ENCODE results near the gene MEP1B. TPM values are rescaled to one million over a fixed set of nuclear protein-coding genes. Genes with fewer than 3 reads are reported as not detected.
"Not testable (repeated sequence)": the region's sequence is repeated elsewhere in the genome, so short reads cannot be mapped to it uniquely, and the experiment has no call there.

MEP1B gene
- 0.35 TPM for polyA plus RNA-seq

- Mint-ChIP-seq H3K36me3 (no peaks in the 10 kb centered on the region), H3K4me3 (no peak within 1 kb of the TSS), H3K27me3 (peaks cover 10% of the 10 kb centered on the region), H3K9me3 (peaks cover 4 to 9% (median 8%) of the 10 kb centered on the region in 3 donors), H3K4me1 (peaks cover 0 to 2% (median 0%) of the 10 kb centered on the region in 3 donors), H3K27ac (no peak within 1 kb of the TSS)
Observed at GRCh38 chr18:32189790-32190189, at the start of gene MEP1B. Gene MEP1B, plus strand, starts transcription at chr18:32190039. Its CDS starts 32 bp downstream, at chr18:32190071.

- Mint-ChIP-seq H3K36me3 (peaks cover 7% of the 10 kb centered on the region), H3K4me3 (no peak overlapping the region), H3K27ac (no peak overlapping the region), H3K4me1 (peaks cover 0 to 5% (median 5%) of the 10 kb centered on the region in 3 donors), H3K27me3 (peaks cover 2% of the 10 kb centered on the region), H3K9me3 (peaks cover 0 to 4% (median 2%) of the 10 kb centered on the region in 3 donors)
Observed at GRCh38 chr18:32148185-32148870, 41.5 kb upstream of the MEP1B start.

DNA sequence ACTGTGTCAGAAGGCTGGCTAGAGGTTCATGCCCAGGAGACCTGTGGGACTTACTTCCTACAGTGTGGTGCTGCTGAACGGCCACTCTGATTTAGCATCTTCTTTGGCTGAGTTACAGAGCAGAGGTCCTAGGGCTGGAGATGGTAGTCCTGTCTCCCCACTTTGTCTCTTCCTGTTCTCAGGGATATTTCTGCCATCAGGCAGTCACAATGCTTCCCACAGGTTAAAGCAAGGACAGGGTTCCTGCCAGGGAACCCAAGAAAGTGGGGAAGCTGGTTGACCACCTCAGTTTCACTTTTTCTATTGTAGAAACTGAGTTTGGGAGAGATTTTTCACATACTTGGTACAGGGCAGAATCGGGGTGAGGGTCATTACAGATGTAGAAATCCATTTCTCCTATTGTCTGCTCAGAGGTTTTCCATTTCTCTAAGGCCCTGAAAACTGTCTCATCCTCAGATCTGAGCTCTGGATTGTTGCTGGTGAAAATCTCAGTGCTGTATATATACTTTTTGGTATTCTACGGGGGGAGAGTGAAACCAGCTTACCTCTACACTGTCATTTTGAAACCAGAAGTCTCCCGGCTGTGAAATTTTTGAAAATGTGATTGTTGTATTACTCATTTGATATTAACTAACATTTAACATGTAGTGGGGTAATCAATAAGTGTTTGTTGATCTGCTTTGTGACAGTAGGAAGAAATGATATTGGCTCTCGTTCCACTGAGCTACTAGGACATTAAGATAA, 37.0 kb upstream of the MEP1B start:
- no peak overlapping the region for H3K27ac Mint-ChIP-seq
- peak overlapping the region in 1 of 4 donors; percentile 47 for H3K4me3 Mint-ChIP-seq
- peaks cover 7% of the 10 kb centered on the region for H3K36me3 Mint-ChIP-seq
- H3K4me1 Mint-ChIP-seq = peaks cover 0 to 6% (median 6%) of the 10 kb centered on the region in 3 donors
- H3K27me3 Mint-ChIP-seq = peaks cover 4% of the 10 kb centered on the region
- peaks cover 2 to 4% (median 2%) of the 10 kb centered on the region in 3 donors for H3K9me3 Mint-ChIP-seq

DNA sequence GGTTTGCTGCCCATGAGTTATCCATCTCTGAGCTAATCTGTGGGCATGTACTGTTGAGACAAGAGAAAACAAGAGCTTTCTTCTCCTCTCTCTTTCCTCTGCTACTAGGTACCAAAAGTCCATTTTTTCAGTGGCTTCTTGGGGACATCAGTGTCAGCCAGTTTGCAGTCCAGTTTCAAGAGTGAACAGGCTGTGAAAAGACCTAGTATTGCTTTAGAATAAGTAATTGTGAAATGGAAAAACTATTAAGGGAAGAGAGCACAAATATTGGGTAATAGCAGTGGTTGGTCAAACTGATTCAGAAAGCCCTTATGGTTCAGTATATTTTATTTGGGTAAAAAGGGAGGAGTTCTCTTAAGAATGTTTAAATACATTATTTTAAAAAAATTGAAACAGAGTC, 33.0 kb upstream of the MEP1B start:
- H3K9me3 Mint-ChIP-seq = peaks cover 0 to 2% (median 2%) of the 10 kb centered on the region in 3 donors
- peaks cover 0 to 11% (median 9%) of the 10 kb centered on the region in 3 donors for H3K4me1 Mint-ChIP-seq
- peaks cover 6% of the 10 kb centered on the region for H3K27me3 Mint-ChIP-seq
- H3K36me3 Mint-ChIP-seq = peaks cover 6% of the 10 kb centered on the region
- no peak overlapping the region for H3K4me3 Mint-ChIP-seq
- H3K27ac Mint-ChIP-seq = no peak overlapping the region

GRCh38 chr18:32157580-32157979, 32.3 kb upstream of the MEP1B start:
- Mint-ChIP-seq H3K4me3 (peak overlapping the region in 1 of 4 donors; percentile 87), H3K27ac (no peak overlapping the region), H3K4me1 (peaks cover 0 to 11% (median 9%) of the 10 kb centered on the region in 3 donors), H3K27me3 (peaks cover 6% of the 10 kb centered on the region), H3K9me3 (peaks cover 0 to 2% (median 0%) of the 10 kb centered on the region in 3 donors), H3K36me3 (peaks cover 4% of the 10 kb centered on the region)

GRCh38 chr18:32158108-32158624, 31.7 kb upstream of the MEP1B start:
- Mint-ChIP-seq H3K9me3 (peaks cover 0 to 2% (median 0%) of the 10 kb centered on the region in 3 donors), H3K4me3 (peak overlapping the region in 3 of 4 donors; percentile 22 to 87 (median 82)), H3K27me3 (peaks cover 4% of the 10 kb centered on the region), H3K4me1 (peaks cover 0 to 8% (median 5%) of the 10 kb centered on the region in 3 donors), H3K36me3 (peaks cover 2% of the 10 kb centered on the region), H3K27ac (no peak overlapping the region)

- H3K4me3 Mint-ChIP-seq = peak overlapping the region in 2 of 4 donors; percentile 82 to 87
- not testable (repeated sequence) for H3K27ac Mint-ChIP-seq, H3K9me3 Mint-ChIP-seq, H3K36me3 Mint-ChIP-seq, H3K27me3 Mint-ChIP-seq, H3K4me1 Mint-ChIP-seq
Observed at GRCh38 chr18:32158631-32159030, 31.2 kb upstream of the MEP1B start.

DNA sequence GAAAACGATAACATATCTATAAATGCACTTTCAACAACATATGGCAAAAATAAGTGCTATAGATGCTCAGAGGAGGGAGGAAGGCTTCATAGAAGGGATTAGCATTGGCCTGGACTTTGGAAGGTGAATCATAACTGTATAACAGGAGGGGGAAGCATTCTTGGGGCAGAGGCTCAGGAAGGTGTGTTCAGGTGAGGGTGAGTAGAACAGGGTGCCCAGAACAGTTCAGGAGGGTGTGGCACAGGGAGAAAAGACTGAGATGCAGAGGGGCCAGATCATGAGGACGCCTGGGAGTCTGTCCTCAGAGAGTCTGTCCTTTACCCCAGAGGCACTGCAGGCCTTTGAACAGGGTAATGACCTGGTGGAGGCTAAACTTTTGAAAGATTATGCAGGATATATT, 29.3 kb upstream of the MEP1B start:
- H3K27me3 Mint-ChIP-seq = peaks cover 4% of the 10 kb centered on the region
- H3K4me1 Mint-ChIP-seq = peaks cover 0 to 6% (median 4%) of the 10 kb centered on the region in 3 donors
- H3K36me3 Mint-ChIP-seq = no peaks in the 10 kb centered on the region
- H3K9me3 Mint-ChIP-seq = no peaks in the 10 kb centered on the region
- no peak overlapping the region for H3K4me3 Mint-ChIP-seq
- H3K27ac Mint-ChIP-seq = no peak overlapping the region

DNA sequence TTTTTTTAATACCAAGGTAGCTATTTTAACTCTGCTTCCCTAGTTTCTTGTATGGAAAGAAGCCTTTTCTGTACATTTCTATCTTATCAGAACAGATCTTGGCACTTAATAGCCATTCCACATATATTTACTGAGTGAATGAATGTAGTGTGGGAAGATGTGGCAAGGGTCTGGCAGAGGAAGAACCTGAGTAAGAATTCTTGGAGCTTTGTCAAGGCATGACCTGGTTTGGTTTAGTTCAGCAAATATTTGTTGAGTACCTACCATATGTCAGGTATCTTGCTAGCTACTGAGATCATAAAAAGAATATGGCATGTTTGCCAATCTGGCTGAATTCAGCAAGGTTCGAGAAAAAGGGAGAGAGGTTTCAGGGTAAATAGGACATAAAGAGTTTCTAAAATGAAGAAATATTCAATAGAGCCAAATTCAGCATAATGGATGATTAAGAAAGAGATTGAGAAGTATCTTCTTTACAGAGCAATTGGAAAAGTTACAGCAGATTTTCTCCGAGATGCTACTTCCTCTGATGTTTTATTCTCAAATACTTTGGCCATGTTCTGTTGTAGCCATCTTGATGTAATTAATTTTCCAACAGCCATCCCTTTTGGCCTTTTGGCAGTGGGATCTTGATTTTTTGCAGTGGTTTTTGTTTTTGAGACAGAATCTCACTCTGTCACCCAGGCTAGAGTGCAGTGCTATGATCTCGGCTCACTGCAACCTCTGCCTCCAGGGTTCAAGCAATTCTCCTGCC, 21.7 kb upstream of the MEP1B start:
- H3K27ac Mint-ChIP-seq = no peak overlapping the region
- peaks cover 0 to 2% (median 0%) of the 10 kb centered on the region in 3 donors for H3K9me3 Mint-ChIP-seq
- H3K4me3 Mint-ChIP-seq = no peak overlapping the region
- H3K36me3 Mint-ChIP-seq = peaks cover 2% of the 10 kb centered on the region
- peaks cover 0 to 1% (median 0%) of the 10 kb centered on the region in 3 donors for H3K4me1 Mint-ChIP-seq
- peaks cover 3% of the 10 kb centered on the region for H3K27me3 Mint-ChIP-seq

- Mint-ChIP-seq H3K27ac (no peak overlapping the region), H3K4me3 (no peak overlapping the region), H3K9me3 (peaks cover 0 to 2% (median 0%) of the 10 kb centered on the region in 3 donors), H3K36me3 (peaks cover 2% of the 10 kb centered on the region), H3K4me1 (peaks cover 0 to 1% (median 0%) of the 10 kb centered on the region in 3 donors), H3K27me3 (peaks cover 1% of the 10 kb centered on the region)
Observed at GRCh38 chr18:32173654-32174053, 16.2 kb upstream of the MEP1B start.

GRCh38 chr18:32174719-32175118, 15.1 kb upstream of the MEP1B start:
- peaks cover 2% of the 10 kb centered on the region for H3K36me3 Mint-ChIP-seq
- no peak overlapping the region for H3K27ac Mint-ChIP-seq
- no peaks in the 10 kb centered on the region for H3K9me3 Mint-ChIP-seq
- peaks cover 1% of the 10 kb centered on the region for H3K27me3 Mint-ChIP-seq
- H3K4me1 Mint-ChIP-seq = peaks cover 0 to 1% (median 0%) of the 10 kb centered on the region in 3 donors
- H3K4me3 Mint-ChIP-seq = no peak overlapping the region

- H3K27ac Mint-ChIP-seq = no peak overlapping the region
- peaks cover 2% of the 10 kb centered on the region for H3K36me3 Mint-ChIP-seq
- H3K27me3 Mint-ChIP-seq = peaks cover 1% of the 10 kb centered on the region
- H3K9me3 Mint-ChIP-seq = no peaks in the 10 kb centered on the region
- no peak overlapping the region for H3K4me3 Mint-ChIP-seq
- peaks cover 0 to 1% (median 0%) of the 10 kb centered on the region in 3 donors for H3K4me1 Mint-ChIP-seq
Observed at GRCh38 chr18:32175265-32175664, 14.6 kb upstream of the MEP1B start.

DNA sequence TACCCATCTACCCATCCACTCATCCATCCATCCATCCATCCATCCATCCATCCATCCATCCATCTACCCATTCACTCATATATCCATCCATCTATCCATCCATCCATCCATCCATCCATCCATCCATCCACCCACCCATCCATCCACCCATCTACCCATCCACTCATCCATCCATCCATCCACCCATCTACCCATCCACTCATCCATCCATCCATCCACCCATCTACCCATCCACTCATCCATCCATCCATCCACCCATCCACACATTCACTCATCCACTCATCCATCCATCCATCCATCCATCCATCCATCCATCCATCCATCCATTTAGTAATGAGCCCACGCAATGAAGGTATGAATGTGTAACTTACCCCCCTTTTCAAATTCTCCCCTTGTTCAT, 13.1 kb upstream of the MEP1B start:
- not testable (repeated sequence) for H3K27me3 Mint-ChIP-seq, H3K9me3 Mint-ChIP-seq, H3K27ac Mint-ChIP-seq, H3K4me3 Mint-ChIP-seq, H3K36me3 Mint-ChIP-seq, H3K4me1 Mint-ChIP-seq

DNA sequence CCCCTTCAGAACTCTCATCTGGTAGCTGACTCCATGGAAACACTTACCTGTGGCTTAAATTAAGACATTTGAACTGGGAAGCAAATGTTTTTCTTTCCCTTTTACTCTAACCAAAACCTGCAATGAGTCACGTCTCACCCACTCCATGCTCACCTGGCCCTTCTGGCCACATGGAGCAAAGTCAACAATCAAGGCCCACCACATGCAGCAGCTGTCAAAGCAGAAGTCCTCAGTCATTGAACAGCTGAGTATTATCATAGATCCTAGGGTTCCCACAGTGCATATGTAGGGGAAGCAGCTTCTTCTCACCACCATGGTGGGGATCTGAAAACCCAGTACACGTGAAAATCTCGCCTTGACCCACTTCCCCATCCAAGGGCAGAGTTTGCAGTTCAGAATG, 12.3 kb upstream of the MEP1B start:
- H3K9me3 Mint-ChIP-seq = no peaks in the 10 kb centered on the region
- peaks cover 3% of the 10 kb centered on the region for H3K36me3 Mint-ChIP-seq
- no peaks in the 10 kb centered on the region for H3K27me3 Mint-ChIP-seq

DNA sequence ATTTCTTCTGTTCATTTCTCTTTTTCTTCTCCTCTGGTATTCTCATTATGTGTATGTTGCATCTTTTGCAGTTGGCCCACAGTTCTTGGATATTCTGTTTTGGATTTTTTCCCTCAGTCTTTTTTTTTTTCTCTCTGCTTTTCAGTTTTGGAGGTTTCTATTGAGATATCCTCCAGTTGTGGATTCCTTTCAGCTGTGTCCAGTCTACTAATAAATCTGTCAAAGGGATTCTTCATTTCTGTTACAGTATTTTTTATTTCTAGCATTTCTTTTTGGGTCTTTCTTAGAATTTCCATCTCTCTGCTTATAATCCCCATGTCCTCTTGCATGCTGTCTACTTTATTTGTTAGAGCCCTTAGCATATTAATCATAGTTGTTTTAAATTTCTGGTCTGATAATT, 6.3 kb upstream of the MEP1B start:
- H3K27ac Mint-ChIP-seq = no peak overlapping the region
- peaks cover 3% of the 10 kb centered on the region for H3K36me3 Mint-ChIP-seq
- peaks cover 10 to 13% (median 11%) of the 10 kb centered on the region in 3 donors for H3K9me3 Mint-ChIP-seq
- H3K4me3 Mint-ChIP-seq = no peak overlapping the region
- H3K27me3 Mint-ChIP-seq = peaks cover 8% of the 10 kb centered on the region
- H3K4me1 Mint-ChIP-seq = no peaks in the 10 kb centered on the region

More for the DNA sequence above, 12.3 kb upstream of the MEP1B start:
- Mint-ChIP-seq H3K4me3 (no peak overlapping the region), H3K4me1 (no peaks in the 10 kb centered on the region), H3K27ac (no peak overlapping the region)
